ENCODE data around the gene TNFRSF18. TPM values are rescaled to one million over a fixed set of nuclear protein-coding genes. Genes with fewer than 3 reads are reported as not detected.

TNFRSF18 gene
- total RNA-seq, 2 experiments from 2014 or later = 30.7 to 31.0 TPM

- intact Hi-C loops (cut with micrococcal nuclease) = no loop called here
- peaks cover 21% of the 10 kb centered on the region for H3K9me3 Mint-ChIP-seq
- CTCF ChIA-PET = interaction anchor here (1.6 kb wide), 1 partner anchor 90 kb away, joined by 4 read pairs; no protein-coding TSS in a partner anchor
- H3K27me3 Mint-ChIP-seq (ENCODE audit: low read depth) = no peaks in the 10 kb centered on the region
- H3K4me1 Mint-ChIP-seq (ENCODE audit: low read depth) = no peaks in the 10 kb centered on the region
- no peaks in the 10 kb centered on the region for H3K36me3 Mint-ChIP-seq (ENCODE audit: low read depth)
- no peak overlapping the region for H3K27ac Mint-ChIP-seq
- no peak for DNase-seq
- H3K4me3 Mint-ChIP-seq = no peak overlapping the region
Measured at GRCh38 chr1:1153874-1154273, 52.5 kb downstream of the TNFRSF18 start.

Small RNA genes within 50 kb of the gene (microRNA-seq; reads per million reads assigned to microRNA genes)
- 4.4 reads per million for gene MIR200A (ENCODE audit: borderline microRNAs expressed, borderline replicate concordance)
- 29.6 reads per million, percentile 43 among the genes with 10 or more reads in this experiment for gene MIR200B (ENCODE audit: borderline microRNAs expressed, borderline replicate concordance)
- 2.2 reads per million for gene MIR429 (ENCODE audit: borderline microRNAs expressed, borderline replicate concordance)

Other genes starting within 250 kb of the TNFRSF18 start
- gene NOC2L, start 247.3 kb downstream of the TNFRSF18 start, total RNA-seq = 100 to 1,000 TPM; 113 to 119 TPM
- 10 to 100 TPM; 19.4 to 20.2 TPM for gene KLHL17, start 246.0 kb downstream of the TNFRSF18 start, total RNA-seq
- gene PLEKHN1, start 240.1 kb downstream of the TNFRSF18 start, total RNA-seq = under 1 TPM; 0.52 to 0.69 TPM
- gene PERM1, start 224.5 kb downstream of the TNFRSF18 start, total RNA-seq = not detected
- 1 to 10 TPM; 4.1 to 4.7 TPM for gene HES4, start 206.5 kb downstream of the TNFRSF18 start, total RNA-seq
- gene ISG15, start 193.1 kb downstream of the TNFRSF18 start, total RNA-seq = 100 to 1,000 TPM; 143 to 147 TPM
- 10 to 100 TPM; 30.5 to 35.1 TPM for gene AGRN, start 186.5 kb downstream of the TNFRSF18 start, total RNA-seq
- not detected for gene RNF223, start 132.3 kb downstream of the TNFRSF18 start, total RNA-seq
- gene C1orf159, start 90.5 kb downstream of the TNFRSF18 start, total RNA-seq = 10 to 100 TPM; 14.9 to 18.6 TPM
- gene TTLL10, start 32.7 kb downstream of the TNFRSF18 start, total RNA-seq = not detected
- gene TNFRSF4, start 7.6 kb upstream of the TNFRSF18 start, total RNA-seq = 100 to 1,000 TPM; 107 to 110 TPM
- gene SDF4, start 25.4 kb upstream of the TNFRSF18 start, total RNA-seq = 10 to 100 TPM; 74.7 to 79.5 TPM
- 1 to 10 TPM; 8.7 to 9.9 TPM for gene B3GALT6, start 25.6 kb upstream of the TNFRSF18 start, total RNA-seq
- gene C1QTNF12, start 40.1 kb upstream of the TNFRSF18 start, total RNA-seq = 1 to 10 TPM; 6.0 to 7.8 TPM
- gene UBE2J2, start 67.3 kb upstream of the TNFRSF18 start, total RNA-seq = 10 to 100 TPM; 48.5 to 49.7 TPM
- 1 to 10 TPM; 5.6 to 7.6 TPM for gene SCNN1D, start 73.8 kb upstream of the TNFRSF18 start, total RNA-seq
- 10 to 100 TPM; 24.1 to 25.3 TPM for gene ACAP3, start 101.3 kb upstream of the TNFRSF18 start, total RNA-seq
- gene PUSL1, start 102.0 kb upstream of the TNFRSF18 start, total RNA-seq = 10 to 100 TPM; 17.0 to 17.6 TPM
- gene INTS11, start 118.1 kb upstream of the TNFRSF18 start, total RNA-seq = 100 to 1,000 TPM; 117 to 118 TPM
- 1 to 10 TPM; 5.6 to 5.7 TPM for gene CPTP, start 118.2 kb upstream of the TNFRSF18 start, total RNA-seq
- gene TAS1R3, start 124.7 kb upstream of the TNFRSF18 start, total RNA-seq = under 1 TPM; 0.10 to 0.14 TPM
- gene DVL1, start 142.8 kb upstream of the TNFRSF18 start, total RNA-seq = 10 to 100 TPM; 33.4 to 35.0 TPM
- gene MXRA8, start 152.0 kb upstream of the TNFRSF18 start, total RNA-seq = under 1 TPM; 0.54 to 0.57 TPM
- 100 to 1,000 TPM; 108 TPM for gene AURKAIP1, start 168.6 kb upstream of the TNFRSF18 start, total RNA-seq
- 100 to 1,000 TPM in 1 of 2 experiments, 10 to 100 TPM in 1; 97.7 to 108 TPM for gene CCNL2, start 192.7 kb upstream of the TNFRSF18 start, total RNA-seq
- 100 to 1,000 TPM; 103 to 107 TPM for gene MRPL20, start 200.7 kb upstream of the TNFRSF18 start, total RNA-seq
- not detected for gene ANKRD65, start 214.7 kb upstream of the TNFRSF18 start, total RNA-seq
- gene VWA1, start 229.1 kb upstream of the TNFRSF18 start, total RNA-seq = under 1 TPM; 0.72 to 0.74 TPM
- gene ATAD3C, start 243.1 kb upstream of the TNFRSF18 start, total RNA-seq = under 1 TPM; 0.42 to 0.57 TPM